Measurements from ENCODE around the gene FTSJ3. TPM values are rescaled to one million over a fixed set of nuclear protein-coding genes. Genes with fewer than 3 reads are reported as not detected.
"Not testable (repeated sequence)": the region's sequence is repeated elsewhere in the genome, so short reads cannot be mapped to it uniquely, and the experiment has no call there.

Gene FTSJ3
- total and polyA plus RNA-seq, 10 of the 15 experiments (the other 5 are each of a cell fraction or from before 2014, with no cell fraction given) = 17.2 to 79.2 (median 50.4) TPM

DNA sequence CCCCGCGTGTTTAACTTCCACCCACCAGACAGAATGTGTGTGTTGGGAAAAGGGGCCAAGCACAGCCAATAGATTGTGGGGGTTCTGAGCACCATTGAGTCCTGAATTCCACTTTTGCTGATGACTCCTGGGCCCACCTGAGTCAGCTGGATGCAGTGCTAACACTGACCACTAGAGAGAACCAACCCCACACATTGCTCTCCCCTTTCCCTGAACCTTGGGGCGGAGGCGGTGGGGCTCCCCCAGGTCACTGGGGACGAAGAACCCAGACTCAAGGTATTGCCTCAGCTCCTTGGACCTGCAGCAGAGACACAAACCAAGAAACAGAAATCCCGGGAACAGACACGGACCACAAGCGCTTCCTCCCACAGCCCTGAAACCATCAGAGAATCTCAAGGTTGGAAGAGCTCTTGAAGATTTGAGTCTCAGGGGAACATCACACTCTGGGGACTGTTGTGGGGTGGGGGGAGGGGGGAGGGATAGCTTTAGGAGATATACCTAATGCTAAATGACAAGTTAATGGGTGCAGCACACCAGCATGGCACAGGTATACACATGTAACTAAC lies 46.7 kb upstream of the FTSJ3 start:
- ChIA-PET CTCF (interaction anchor here (0.6 to 1.4 kb wide), 5 partner anchors 8 to 259 kb away, joined by 3 to 6 read pairs (median 4); no protein-coding TSS in a partner anchor), SMC1A (ENCODE audit: uncharacterized antibody, unreplicated experiment) (interaction anchor here (0.6 kb wide), 1 partner anchor 74 kb away, joined by 3 read pairs; no protein-coding TSS in a partner anchor)
- H3K27ac ChIP-seq (ENCODE audit: control insufficient read depth, insufficient read depth); FAIRE-seq; H4K20me1 ChIP-seq (ENCODE audit: control insufficient read depth, insufficient read depth); BruUV-seq (replicated peaks); in situ Hi-C loops (cut with MboI); H3K36me3 ChIP-seq (ENCODE audit: control insufficient read depth in 2 of 2, insufficient read depth in 2 of 2, low read length in 1 of 2); H3K4me1 ChIP-seq (ENCODE audit: control insufficient read depth, insufficient read depth, low read length); H3K9me3 ChIP-seq (replicated peaks; ENCODE audit: control insufficient read depth, insufficient read depth, low read length); RAD21 ChIA-PET (ENCODE audit: unreplicated experiment); H3K27me3 ChIP-seq (replicated peaks in 1 of 2; ENCODE audit: control insufficient read depth in 2 of 2, insufficient read depth in 2 of 2, low read length in 1 of 2); H3K4me3 ChIP-seq; H3K4me2 ChIP-seq (ENCODE audit: control insufficient read depth, insufficient read depth); H3K79me2 ChIP-seq (ENCODE audit: control insufficient read depth, insufficient read depth, low read length); H3K9ac ChIP-seq (ENCODE audit: control insufficient read depth, insufficient read depth, low read length); H2AFZ ChIP-seq (ENCODE audit: control insufficient read depth, low read depth, low read length); DNase-seq (ENCODE audit: low read depth, low spot score); POLR2A ChIA-PET; intact Hi-C loops (cut with micrococcal nuclease; ENCODE audit: unreplicated experiment): not testable (repeated sequence)
- peak; percentile 94 for ATAC-seq
- peak; percentile 61 for TF ChIP-seq MEF2B (IDR thresholded peaks at IDR 0.05; ENCODE audit: partially characterized antibody, poor library complexity, severe bottlenecking)
- 23% methylated on average over 6 of the region's 8 CpGs for WGBS (ENCODE audit: insufficient coverage, insufficient replicate concordance, low lambda C conversion rate, missing lambda C conversion rate)

DNA sequence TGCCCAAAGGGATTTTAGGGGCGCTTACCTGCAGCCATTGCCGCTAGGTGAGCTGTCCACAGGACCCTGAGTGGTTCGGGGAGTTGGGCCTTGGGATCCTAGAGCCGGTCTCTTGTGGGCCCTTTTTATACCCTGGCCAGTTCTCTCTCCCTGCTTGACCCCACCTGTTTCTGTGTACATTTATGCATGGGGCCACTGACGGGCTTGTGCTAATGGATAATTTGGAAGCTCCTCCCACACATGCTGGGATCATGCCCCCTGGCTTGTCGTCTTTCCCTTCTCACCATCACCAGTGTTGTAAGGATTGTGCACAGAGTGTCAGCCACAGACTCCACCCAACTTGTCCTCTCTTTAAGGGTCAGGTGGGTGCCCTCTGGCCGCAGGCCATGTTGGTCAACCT lies 46.1 kb upstream of the FTSJ3 start, which contains the start of gene CSH2:
Gene CSH2, minus strand, starts transcription at position 101 of the 400 bp plus-strand sequence. Its CDS starts 63 bp downstream, at position 38.
- BruUV-seq (replicated peaks); H3K9ac ChIP-seq (ENCODE audit: control insufficient read depth, insufficient read depth, low read length); H3K4me2 ChIP-seq (ENCODE audit: control insufficient read depth, insufficient read depth); H3K79me2 ChIP-seq (ENCODE audit: control insufficient read depth, insufficient read depth, low read length); H3K27me3 ChIP-seq (replicated peaks in 1 of 2; ENCODE audit: control insufficient read depth in 2 of 2, insufficient read depth in 2 of 2, low read length in 1 of 2); H3K27ac ChIP-seq (ENCODE audit: control insufficient read depth, insufficient read depth); DNase-seq (ENCODE audit: low read depth, low spot score); H3K4me3 ChIP-seq; H3K4me1 ChIP-seq (ENCODE audit: control insufficient read depth, insufficient read depth, low read length); SMC1A ChIA-PET (ENCODE audit: uncharacterized antibody, unreplicated experiment); POLR2A ChIA-PET; intact Hi-C loops (cut with micrococcal nuclease; ENCODE audit: unreplicated experiment); RAD21 ChIA-PET (ENCODE audit: unreplicated experiment); H2AFZ ChIP-seq (ENCODE audit: control insufficient read depth, low read depth, low read length); H4K20me1 ChIP-seq (ENCODE audit: control insufficient read depth, insufficient read depth); H3K36me3 ChIP-seq (ENCODE audit: control insufficient read depth in 2 of 2, insufficient read depth in 2 of 2, low read length in 1 of 2); H3K9me3 ChIP-seq (replicated peaks; ENCODE audit: control insufficient read depth, insufficient read depth, low read length); FAIRE-seq; in situ Hi-C loops (cut with MboI); ATAC-seq: not testable (repeated sequence)
- WGBS (ENCODE audit: insufficient coverage, insufficient replicate concordance, low lambda C conversion rate, missing lambda C conversion rate) = 39% methylated on average over 5 of the region's 7 CpGs
- CTCF ChIA-PET = interaction anchor here (1.1 kb wide), 1 partner anchor 14 kb away, joined by 3 read pairs; no protein-coding TSS in a partner anchor

DNA sequence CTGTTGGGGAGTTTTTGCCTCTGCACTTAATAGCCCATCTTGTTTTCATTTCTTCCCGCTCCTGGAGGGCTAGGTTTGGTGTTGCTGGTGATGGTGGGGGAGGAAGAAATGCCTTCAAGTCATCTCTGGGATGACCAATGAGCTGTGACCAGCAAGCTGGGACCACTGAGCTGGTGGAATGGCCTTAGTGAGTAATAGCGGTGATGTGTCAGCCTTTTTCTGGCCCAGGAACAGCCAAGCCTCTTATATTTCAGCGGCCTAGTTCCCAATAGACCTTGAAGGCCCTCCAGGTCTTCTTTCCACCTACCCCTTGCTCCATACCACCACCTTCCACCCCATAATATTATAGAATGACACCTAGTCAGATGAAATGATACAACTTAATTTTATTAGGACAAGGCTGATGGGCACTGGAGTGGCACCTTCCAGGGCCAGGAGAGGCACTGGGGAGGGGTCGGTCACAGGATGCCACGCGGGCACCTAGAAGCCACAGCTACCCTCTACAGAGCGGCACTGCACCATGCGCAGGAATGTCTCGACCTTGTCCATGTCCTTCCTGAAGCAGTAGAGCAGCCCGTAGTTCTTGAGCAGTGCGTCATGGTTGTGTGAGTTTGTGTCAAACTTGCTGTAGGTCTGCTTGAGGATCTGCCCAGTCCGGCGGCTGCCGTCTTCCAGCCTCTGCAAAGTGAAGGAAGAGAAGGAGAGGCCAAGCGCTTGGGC lies 44.3 kb upstream of the FTSJ3 start:
- H3K9me3 ChIP-seq (replicated peaks; ENCODE audit: control insufficient read depth, insufficient read depth, low read length); H3K4me2 ChIP-seq (ENCODE audit: control insufficient read depth, insufficient read depth); H3K36me3 ChIP-seq (ENCODE audit: control insufficient read depth in 2 of 2, insufficient read depth in 2 of 2, low read length in 1 of 2); H3K9ac ChIP-seq (ENCODE audit: control insufficient read depth, insufficient read depth, low read length); intact Hi-C loops (cut with micrococcal nuclease; ENCODE audit: unreplicated experiment); ATAC-seq; H3K79me2 ChIP-seq (ENCODE audit: control insufficient read depth, insufficient read depth, low read length); H3K27ac ChIP-seq (ENCODE audit: control insufficient read depth, insufficient read depth); DNase-seq (ENCODE audit: low read depth, low spot score); H3K27me3 ChIP-seq (replicated peaks in 1 of 2; ENCODE audit: control insufficient read depth in 2 of 2, insufficient read depth in 2 of 2, low read length in 1 of 2); RAD21 ChIA-PET (ENCODE audit: unreplicated experiment); H3K4me1 ChIP-seq (ENCODE audit: control insufficient read depth, insufficient read depth, low read length); SMC1A ChIA-PET (ENCODE audit: uncharacterized antibody, unreplicated experiment); H2AFZ ChIP-seq (ENCODE audit: control insufficient read depth, low read depth, low read length); in situ Hi-C loops (cut with MboI); FAIRE-seq; H3K4me3 ChIP-seq; H4K20me1 ChIP-seq (ENCODE audit: control insufficient read depth, insufficient read depth); CTCF ChIA-PET; BruUV-seq (replicated peaks): not testable (repeated sequence)
- WGBS (ENCODE audit: insufficient coverage, insufficient replicate concordance, low lambda C conversion rate, missing lambda C conversion rate) = 75% methylated on average over 11 of the region's 15 CpGs
- POLR2A ChIA-PET = interaction anchor here (0.7 kb wide), 1 partner anchor 28 kb away, joined by 3 read pairs; no protein-coding TSS in a partner anchor
